ENCODE results near the gene CD59.
A peak's percentile ranks its signal among the peaks of the same experiment; 100 is the strongest.

Gene CD59

GRCh38 chr11:33767624-33768023 is 31.4 kb upstream of the CD59 start:
- no peak for ATAC-seq
- Mint-ChIP-seq H3K36me3 (peaks cover 80% of the 10 kb centered on the region), H3K27ac (no peak overlapping the region), H3K4me3 (no peak overlapping the region), H3K9me3 (no peaks in the 10 kb centered on the region), H3K4me1 (peaks cover 14% of the 10 kb centered on the region)
- no peak for DNase-seq (ENCODE audit: low spot score in 2 of 2)

- ATAC-seq = no peak
- no peak for DNase-seq (ENCODE audit: low spot score in 2 of 2)
- no peaks in the 10 kb centered on the region for H3K9me3 Mint-ChIP-seq
- peaks cover 93% of the 10 kb centered on the region for H3K36me3 Mint-ChIP-seq
- H3K4me1 Mint-ChIP-seq = peaks cover 14% of the 10 kb centered on the region
- H3K4me3 Mint-ChIP-seq = no peak overlapping the region
- H3K27ac Mint-ChIP-seq = no peak overlapping the region
Measured at GRCh38 chr11:33766085-33766484, 29.9 kb upstream of the CD59 start.

- peaks cover 94% of the 10 kb centered on the region for H3K36me3 Mint-ChIP-seq
- no peak overlapping the region for H3K27ac Mint-ChIP-seq
- peaks cover 21% of the 10 kb centered on the region for H3K4me1 Mint-ChIP-seq
Measured at GRCh38 chr11:33761471-33761870, 25.2 kb upstream of the CD59 start.

GRCh38 chr11:33753304-33753967 is 17.2 kb upstream of the CD59 start:
- Mint-ChIP-seq H3K9me3 (no peaks in the 10 kb centered on the region), H3K27ac (no peak overlapping the region), H3K4me1 (peaks cover 11% of the 10 kb centered on the region), H3K36me3 (peaks cover 94% of the 10 kb centered on the region), H3K4me3 (no peak overlapping the region)
- peak; percentile 99 for ATAC-seq
- no peak for DNase-seq (ENCODE audit: low spot score in 2 of 2)

More at GRCh38 chr11:33761471-33761870, 25.2 kb upstream of the CD59 start:
- no peak overlapping the region for H3K4me3 Mint-ChIP-seq
- H3K9me3 Mint-ChIP-seq = peaks cover 3% of the 10 kb centered on the region
- DNase-seq (ENCODE audit: low spot score in 2 of 2) = no peak
- ATAC-seq = no peak

GRCh38 chr11:33751878-33752277 is 15.7 kb upstream of the CD59 start:
- Mint-ChIP-seq H3K9me3 (no peaks in the 10 kb centered on the region), H3K4me1 (peaks cover 11% of the 10 kb centered on the region), H3K27ac (no peak overlapping the region), H3K4me3 (no peak overlapping the region), H3K36me3 (peaks cover 94% of the 10 kb centered on the region)
- ATAC-seq (no peak), DNase-seq (ENCODE audit: low spot score in 2 of 2) (no peak)

- no peak overlapping the region for H3K4me3 Mint-ChIP-seq
- ATAC-seq = no peak
- H3K9me3 Mint-ChIP-seq = no peaks in the 10 kb centered on the region
- peaks cover 2% of the 10 kb centered on the region for H3K4me1 Mint-ChIP-seq
- no peak overlapping the region for H3K27ac Mint-ChIP-seq
- no peak for DNase-seq (ENCODE audit: low spot score in 2 of 2)
- peaks cover 88% of the 10 kb centered on the region for H3K36me3 Mint-ChIP-seq
Measured at GRCh38 chr11:33747979-33748378, 11.8 kb upstream of the CD59 start.

- ATAC-seq = no peak
- Mint-ChIP-seq H3K4me1 (no peaks in the 10 kb centered on the region), H3K4me3 (no peak overlapping the region), H3K27ac (no peak overlapping the region), H3K36me3 (peaks cover 52% of the 10 kb centered on the region), H3K9me3 (no peaks in the 10 kb centered on the region)
- DNase-seq (ENCODE audit: low spot score in 2 of 2) = no peak
Measured at GRCh38 chr11:33743291-33743690, 7.1 kb upstream of the CD59 start.

GRCh38 chr11:33742249-33742851 is 6.1 kb upstream of the CD59 start:
- H3K27ac Mint-ChIP-seq = no peak overlapping the region
- H3K4me1 Mint-ChIP-seq = no peaks in the 10 kb centered on the region
- DNase-seq (ENCODE audit: low spot score in 2 of 2) (no peak), ATAC-seq (no peak)
- no peaks in the 10 kb centered on the region for H3K9me3 Mint-ChIP-seq
- peaks cover 43% of the 10 kb centered on the region for H3K36me3 Mint-ChIP-seq
- no peak overlapping the region for H3K4me3 Mint-ChIP-seq

- Mint-ChIP-seq H3K4me3 (no peak overlapping the region), H3K9me3 (no peaks in the 10 kb centered on the region), H3K27ac (no peak overlapping the region), H3K4me1 (peaks cover 4% of the 10 kb centered on the region), H3K36me3 (peaks cover 37% of the 10 kb centered on the region)
- DNase-seq (ENCODE audit: low spot score in 2 of 2) (no peak), ATAC-seq (no peak)
Measured at GRCh38 chr11:33741806-33742205, 5.6 kb upstream of the CD59 start.

- Mint-ChIP-seq H3K36me3 (peaks cover 23% of the 10 kb centered on the region), H3K4me3 (no peak overlapping the region), H3K4me1 (peaks cover 35% of the 10 kb centered on the region), H3K27ac (no peak overlapping the region), H3K9me3 (no peaks in the 10 kb centered on the region)
- DNase-seq (ENCODE audit: low spot score in 2 of 2) (no peak), ATAC-seq (peak; percentile 29)
Measured at GRCh38 chr11:33737362-33737821, 1.2 kb upstream of the CD59 start.

- Mint-ChIP-seq H3K9me3 (no peaks in the 10 kb centered on the region), H3K4me3 (peak overlapping the region; percentile 80), H3K27ac (peak overlapping the region; percentile 83), H3K36me3 (peaks cover 23% of the 10 kb centered on the region), H3K4me1 (peaks cover 50% of the 10 kb centered on the region)
- DNase-seq (ENCODE audit: low spot score in 2 of 2) = peak in 1 of 2 donors; percentile 77
- peak; percentile 66 for ATAC-seq
Measured at GRCh38 chr11:33735271-33736147, 714 bp downstream of the CD59 start.

GRCh38 chr11:33734441-33735270 is 1.6 kb downstream of the CD59 start:
- H3K4me1 Mint-ChIP-seq = peaks cover 50% of the 10 kb centered on the region
- H3K4me3 Mint-ChIP-seq = peak overlapping the region; percentile 80
- DNase-seq (ENCODE audit: low spot score in 2 of 2) (no peak), ATAC-seq (no peak)
- H3K9me3 Mint-ChIP-seq = no peaks in the 10 kb centered on the region
- peak overlapping the region; percentile 83 for H3K27ac Mint-ChIP-seq
- peaks cover 23% of the 10 kb centered on the region for H3K36me3 Mint-ChIP-seq

GRCh38 chr11:33733980-33734379 is 2.2 kb downstream of the CD59 start:
- Mint-ChIP-seq H3K4me3 (peak overlapping the region; percentile 80), H3K27ac (no peak overlapping the region), H3K9me3 (no peaks in the 10 kb centered on the region), H3K4me1 (peaks cover 50% of the 10 kb centered on the region), H3K36me3 (peaks cover 23% of the 10 kb centered on the region)
- no peak for DNase-seq (ENCODE audit: low spot score in 2 of 2)
- no peak for ATAC-seq

GRCh38 chr11:33731723-33732531 is 4.3 kb downstream of the CD59 start:
- Mint-ChIP-seq H3K4me3 (peak overlapping the region; percentile 17), H3K9me3 (no peaks in the 10 kb centered on the region), H3K36me3 (peaks cover 23% of the 10 kb centered on the region), H3K27ac (no peak overlapping the region), H3K4me1 (peaks cover 47% of the 10 kb centered on the region)
- DNase-seq (ENCODE audit: low spot score in 2 of 2) = peak in 1 of 2 donors; percentile 72
- peak; percentile 85 for ATAC-seq

Measured in stimulated activated effector memory CD8-positive, alpha-beta T cell treated with anti-CD3 and anti-CD28 coated beads, Interleukin-12 subunit alpha, Interleukin-12 subunit beta, amount 100 ng/mL, for 72 hours (primary cell).